Activated T-helper 1 cell treated with anti-CD3 and anti-CD28 coated beads, Interleukin-12 subunit alpha, Interleukin-12 subunit beta, Interleukin-2, Interleukin-4 antibody, amounts not matched to agents 30 ng/mL and 10 ng/mL and 1 ng/mL, durations not matched to agents 14 hours and 24 hours and 36 hours (primary cell): Measurements from ENCODE around the gene ZC3H18. TPM values are rescaled to one million over a fixed set of nuclear protein-coding genes. Genes with fewer than 3 reads are reported as not detected.
A peak's percentile ranks its signal among the peaks of the same experiment; 100 is the strongest.

Source experiments
- DNase-seq: peaks from one replicate; pipeline ENCODE4 v3.0.0; 2021; ENCODE audit warnings: low spot score
- H3K27ac Mint-ChIP-seq: one replicate; pipeline ENCODE4 v1.8.0; 2021; ENCODE audit warnings: mild to moderate bottlenecking, mixed read lengths
- H3K27me3 Mint-ChIP-seq: one replicate; pipeline ENCODE4 v1.8.0; 2022; ENCODE audit warnings: mild to moderate bottlenecking, moderate library complexity, mixed read lengths; ENCODE audit not compliant: insufficient read depth
- H3K36me3 Mint-ChIP-seq: one replicate; pipeline ENCODE4 v1.8.0; 2021; ENCODE audit warnings: low read depth, mixed read lengths
- H3K4me1 Mint-ChIP-seq: one replicate; pipeline ENCODE4 v1.8.0; 2021; ENCODE audit warnings: low read depth, mixed read lengths
- H3K4me3 Mint-ChIP-seq: one replicate; pipeline ENCODE4 v1.8.0; 2021; ENCODE audit warnings: mild to moderate bottlenecking, moderate library complexity, mixed read lengths
- H3K9me3 Mint-ChIP-seq: one replicate; pipeline ENCODE4 v1.8.0; 2021; ENCODE audit warnings: mixed read lengths
- intact Hi-C: fragments of 100-400 bp; cut with micrococcal nuclease; formaldehyde crosslinking; loops from one replicate; pipeline ENCODE4 v1.15.1; 2024
- total RNA-seq: library from RNA; stranded (reverse); gene quantifications from 2 replicates; pipeline ENCODE4 v1.2.3, GENCODE V29; 2022

ZC3H18 gene
- total RNA-seq, 1 donor from 2014 or later, result 116 TPM

- Mint-ChIP-seq H3K36me3 (peaks cover 45% of the 10 kb centered on the region), H3K4me1 (peaks cover 28% of the 10 kb centered on the region)
- intact Hi-C loops, result no loop called here
Observed at GRCh38 chr16:88584676-88585075, 14.5 kb downstream of the ZC3H18 start.

GRCh38 chr16:88585269-88585668 lies 15.1 kb downstream of the ZC3H18 start:
- H3K4me1 Mint-ChIP-seq, result peaks cover 29% of the 10 kb centered on the region

More at GRCh38 chr16:88584676-88585075, 14.5 kb downstream of the ZC3H18 start:
- Mint-ChIP-seq H3K9me3 (no peaks in the 10 kb centered on the region), H3K27me3 (no peaks in the 10 kb centered on the region), H3K4me3 (peak overlapping the region; percentile 0), H3K27ac (peak overlapping the region; percentile 79)
- no peak for DNase-seq

GRCh38 chr16:88585927-88586581 lies 15.9 kb downstream of the ZC3H18 start:
- DNase-seq, result no peak
- peaks cover 43% of the 10 kb centered on the region for H3K36me3 Mint-ChIP-seq
- H3K27ac Mint-ChIP-seq, result peak overlapping the region; percentile 29
- H3K9me3 Mint-ChIP-seq, result no peaks in the 10 kb centered on the region
- H3K4me1 Mint-ChIP-seq, result peaks cover 29% of the 10 kb centered on the region
- intact Hi-C loops, result no loop called here
- no peak overlapping the region for H3K4me3 Mint-ChIP-seq
- H3K27me3 Mint-ChIP-seq, result no peaks in the 10 kb centered on the region

More at GRCh38 chr16:88585269-88585668, 15.1 kb downstream of the ZC3H18 start:
- H3K4me3 Mint-ChIP-seq, result no peak overlapping the region
- no peak for DNase-seq
- no peaks in the 10 kb centered on the region for H3K27me3 Mint-ChIP-seq
- intact Hi-C loops, result no loop called here
- no peaks in the 10 kb centered on the region for H3K9me3 Mint-ChIP-seq
- peak overlapping the region; percentile 29 for H3K27ac Mint-ChIP-seq
- H3K36me3 Mint-ChIP-seq, result peaks cover 46% of the 10 kb centered on the region

- Mint-ChIP-seq H3K9me3 (no peaks in the 10 kb centered on the region), H3K36me3 (peaks cover 47% of the 10 kb centered on the region), H3K27ac (peak overlapping the region; percentile 58), H3K27me3 (no peaks in the 10 kb centered on the region), H3K4me1 (peaks cover 39% of the 10 kb centered on the region), H3K4me3 (no peak overlapping the region)
- DNase-seq, result no peak
- intact Hi-C loops, result no loop called here
Observed at GRCh38 chr16:88588148-88588547, 17.9 kb downstream of the ZC3H18 start.

- no peak overlapping the region for H3K4me3 Mint-ChIP-seq
Observed at GRCh38 chr16:88588754-88589153, 18.6 kb downstream of the ZC3H18 start.

GRCh38 chr16:88589441-88589840 lies 19.2 kb downstream of the ZC3H18 start:
- peaks cover 37% of the 10 kb centered on the region for H3K4me1 Mint-ChIP-seq
- H3K36me3 Mint-ChIP-seq, result peaks cover 46% of the 10 kb centered on the region
- H3K27me3 Mint-ChIP-seq, result no peaks in the 10 kb centered on the region
- intact Hi-C loops, result no loop called here
- peak overlapping the region; percentile 25 for H3K27ac Mint-ChIP-seq
- H3K4me3 Mint-ChIP-seq, result no peak overlapping the region
- no peak for DNase-seq
- H3K9me3 Mint-ChIP-seq, result no peaks in the 10 kb centered on the region

More at GRCh38 chr16:88588754-88589153, 18.6 kb downstream of the ZC3H18 start:
- H3K27me3 Mint-ChIP-seq, result no peaks in the 10 kb centered on the region
- H3K4me1 Mint-ChIP-seq, result peaks cover 39% of the 10 kb centered on the region
- H3K36me3 Mint-ChIP-seq, result peaks cover 46% of the 10 kb centered on the region
- no peaks in the 10 kb centered on the region for H3K9me3 Mint-ChIP-seq
- intact Hi-C loops, result no loop called here
- no peak for DNase-seq
- peak overlapping the region; percentile 58 for H3K27ac Mint-ChIP-seq

GRCh38 chr16:88591577-88592021 lies 21.4 kb downstream of the ZC3H18 start:
- H3K4me1 Mint-ChIP-seq, result peaks cover 26% of the 10 kb centered on the region
- H3K36me3 Mint-ChIP-seq, result peaks cover 43% of the 10 kb centered on the region
- peak overlapping the region; percentile 60 for H3K27ac Mint-ChIP-seq
- no peak overlapping the region for H3K4me3 Mint-ChIP-seq
- intact Hi-C loops, result no loop called here
- no peak for DNase-seq
- H3K27me3 Mint-ChIP-seq, result no peaks in the 10 kb centered on the region
- no peaks in the 10 kb centered on the region for H3K9me3 Mint-ChIP-seq

- Mint-ChIP-seq H3K27me3 (no peaks in the 10 kb centered on the region), H3K4me3 (no peak overlapping the region), H3K9me3 (no peaks in the 10 kb centered on the region), H3K36me3 (peaks cover 34% of the 10 kb centered on the region), H3K27ac (no peak overlapping the region), H3K4me1 (peaks cover 26% of the 10 kb centered on the region)
- intact Hi-C loops, result no loop called here
- DNase-seq, result no peak
Observed at GRCh38 chr16:88593061-88593460, 22.9 kb downstream of the ZC3H18 start.

GRCh38 chr16:88593489-88593888 lies 23.3 kb downstream of the ZC3H18 start:
- H3K27ac Mint-ChIP-seq, result no peak overlapping the region
- intact Hi-C loops, result no loop called here
- H3K4me1 Mint-ChIP-seq, result peaks cover 22% of the 10 kb centered on the region
- DNase-seq, result no peak
- no peak overlapping the region for H3K4me3 Mint-ChIP-seq
- peaks cover 32% of the 10 kb centered on the region for H3K36me3 Mint-ChIP-seq
- no peaks in the 10 kb centered on the region for H3K9me3 Mint-ChIP-seq
- H3K27me3 Mint-ChIP-seq, result no peaks in the 10 kb centered on the region

- no peaks in the 10 kb centered on the region for H3K27me3 Mint-ChIP-seq
- no peaks in the 10 kb centered on the region for H3K9me3 Mint-ChIP-seq
- peaks cover 29% of the 10 kb centered on the region for H3K36me3 Mint-ChIP-seq
- no peak overlapping the region for H3K4me3 Mint-ChIP-seq
- H3K27ac Mint-ChIP-seq, result no peak overlapping the region
- no peak for DNase-seq
- H3K4me1 Mint-ChIP-seq, result peaks cover 18% of the 10 kb centered on the region
- intact Hi-C loops, result no loop called here
Observed at GRCh38 chr16:88593910-88594309, 23.7 kb downstream of the ZC3H18 start.

- intact Hi-C loops, result no loop called here
- no peak for DNase-seq
- Mint-ChIP-seq H3K4me3 (no peak overlapping the region), H3K27ac (no peak overlapping the region), H3K27me3 (no peaks in the 10 kb centered on the region), H3K4me1 (peaks cover 9% of the 10 kb centered on the region), H3K36me3 (peaks cover 27% of the 10 kb centered on the region), H3K9me3 (no peaks in the 10 kb centered on the region)
Observed at GRCh38 chr16:88595101-88595500, 24.9 kb downstream of the ZC3H18 start.

- H3K36me3 Mint-ChIP-seq, result peaks cover 31% of the 10 kb centered on the region
- H3K4me3 Mint-ChIP-seq, result no peak overlapping the region
- H3K4me1 Mint-ChIP-seq, result peaks cover 9% of the 10 kb centered on the region
- H3K27me3 Mint-ChIP-seq, result no peaks in the 10 kb centered on the region
- H3K27ac Mint-ChIP-seq, result no peak overlapping the region
- intact Hi-C loops, result no loop called here
- DNase-seq, result no peak
- H3K9me3 Mint-ChIP-seq, result no peaks in the 10 kb centered on the region
Observed at GRCh38 chr16:88595921-88596320, 25.7 kb downstream of the ZC3H18 start.

GRCh38 chr16:88596483-88596882 lies 26.3 kb downstream of the ZC3H18 start:
- H3K36me3 Mint-ChIP-seq, result peaks cover 34% of the 10 kb centered on the region
- no peak overlapping the region for H3K4me3 Mint-ChIP-seq
- no peaks in the 10 kb centered on the region for H3K9me3 Mint-ChIP-seq
- H3K27ac Mint-ChIP-seq, result no peak overlapping the region
- DNase-seq, result no peak
- H3K4me1 Mint-ChIP-seq, result peaks cover 8% of the 10 kb centered on the region
- intact Hi-C loops, result no loop called here
- H3K27me3 Mint-ChIP-seq, result no peaks in the 10 kb centered on the region
